Ishikawa (cell line): Measurements from ENCODE around the gene CAMK2A.

Experiments
- CEBPB ChIP-seq: IDR thresholded peaks from 2 replicates; pipeline ENCODE4 v1.6.1; 2012
- CREB1 ChIP-seq: IDR thresholded peaks from 2 replicates; pipeline ENCODE4 v1.6.1; 2012; ENCODE audit warnings: low read depth
- EGR1 ChIP-seq: IDR thresholded peaks from 2 replicates; pipeline ENCODE4 v1.6.1; 2012
- EP300 ChIP-seq: IDR thresholded peaks from 2 replicates; pipeline ENCODE4 v1.6.1; 2012; ENCODE audit warnings: borderline replicate concordance
- FOXM1 ChIP-seq: IDR thresholded peaks from 2 replicates; pipeline ENCODE4 v1.6.1; 2012; ENCODE audit warnings: low read depth, borderline replicate concordance
- NFIC ChIP-seq: IDR thresholded peaks from 2 replicates; pipeline ENCODE4 v1.6.1; 2012
- RAD21 ChIP-seq: IDR thresholded peaks from 2 replicates; pipeline ENCODE4 v1.6.1; 2012; ENCODE audit warnings: low read depth
- TAF1 ChIP-seq: IDR thresholded peaks from 2 replicates; pipeline ENCODE4 v1.6.1; 2012; ENCODE audit warnings: low read depth, mild to moderate bottlenecking
- TCF12 ChIP-seq: IDR thresholded peaks from 2 replicates; pipeline ENCODE4 v1.6.1; 2012; ENCODE audit warnings: low read depth
- TEAD4 ChIP-seq: IDR thresholded peaks from 2 replicates; pipeline ENCODE4 v1.6.1; 2012
- YY1 ChIP-seq: IDR thresholded peaks from 2 replicates; pipeline ENCODE4 v1.6.1; 2012; ENCODE audit warnings: low read depth
- ZBTB7A ChIP-seq: IDR thresholded peaks from 2 replicates; pipeline ENCODE4 v1.6.1; 2012; ENCODE audit warnings: low read depth
- TF ChIP-seq, protein P1 (sequence below): IDR thresholded peaks from 2 replicates; pipeline ENCODE4 v1.6.1; 2012; ENCODE audit warnings: low read depth, mild to moderate bottlenecking
- TF ChIP-seq, protein P2 (sequence below): IDR thresholded peaks from 2 replicates; pipeline ENCODE4 v1.6.1; 2012
- TF ChIP-seq, protein P3 (sequence below): IDR thresholded peaks from 2 replicates; pipeline ENCODE4 v1.6.1; 2012

The CAMK2A gene

DNA sequence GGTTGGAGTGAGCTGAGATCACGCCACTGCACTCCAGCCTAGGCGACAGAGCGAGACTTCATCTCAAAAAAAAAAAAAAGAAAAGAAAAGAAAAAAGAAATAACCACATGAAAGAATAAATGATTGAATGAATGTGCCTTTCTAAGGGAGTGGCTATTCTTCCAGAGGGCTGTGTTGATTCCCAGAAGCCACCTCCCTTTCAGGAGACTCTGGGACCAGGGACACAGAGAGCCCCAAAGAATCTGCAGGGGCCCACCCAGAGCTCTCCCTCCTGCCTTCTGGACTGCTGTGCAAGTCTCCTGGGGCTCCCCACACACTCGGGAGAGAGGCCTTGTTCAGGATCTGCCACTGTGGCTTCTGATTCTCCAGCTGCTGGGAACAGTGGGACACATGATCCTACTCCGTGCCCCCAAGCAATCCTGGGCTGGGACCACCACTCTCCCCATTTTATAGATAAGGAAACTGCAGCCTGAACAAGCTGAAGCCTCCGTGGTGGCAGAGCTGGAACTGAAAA is 23.6 kb downstream of the CAMK2A start:
- TF ChIP-seq EP300, result no peak
- TF ChIP-seq YY1, result no peak
- TF ChIP-seq, protein P1, sequence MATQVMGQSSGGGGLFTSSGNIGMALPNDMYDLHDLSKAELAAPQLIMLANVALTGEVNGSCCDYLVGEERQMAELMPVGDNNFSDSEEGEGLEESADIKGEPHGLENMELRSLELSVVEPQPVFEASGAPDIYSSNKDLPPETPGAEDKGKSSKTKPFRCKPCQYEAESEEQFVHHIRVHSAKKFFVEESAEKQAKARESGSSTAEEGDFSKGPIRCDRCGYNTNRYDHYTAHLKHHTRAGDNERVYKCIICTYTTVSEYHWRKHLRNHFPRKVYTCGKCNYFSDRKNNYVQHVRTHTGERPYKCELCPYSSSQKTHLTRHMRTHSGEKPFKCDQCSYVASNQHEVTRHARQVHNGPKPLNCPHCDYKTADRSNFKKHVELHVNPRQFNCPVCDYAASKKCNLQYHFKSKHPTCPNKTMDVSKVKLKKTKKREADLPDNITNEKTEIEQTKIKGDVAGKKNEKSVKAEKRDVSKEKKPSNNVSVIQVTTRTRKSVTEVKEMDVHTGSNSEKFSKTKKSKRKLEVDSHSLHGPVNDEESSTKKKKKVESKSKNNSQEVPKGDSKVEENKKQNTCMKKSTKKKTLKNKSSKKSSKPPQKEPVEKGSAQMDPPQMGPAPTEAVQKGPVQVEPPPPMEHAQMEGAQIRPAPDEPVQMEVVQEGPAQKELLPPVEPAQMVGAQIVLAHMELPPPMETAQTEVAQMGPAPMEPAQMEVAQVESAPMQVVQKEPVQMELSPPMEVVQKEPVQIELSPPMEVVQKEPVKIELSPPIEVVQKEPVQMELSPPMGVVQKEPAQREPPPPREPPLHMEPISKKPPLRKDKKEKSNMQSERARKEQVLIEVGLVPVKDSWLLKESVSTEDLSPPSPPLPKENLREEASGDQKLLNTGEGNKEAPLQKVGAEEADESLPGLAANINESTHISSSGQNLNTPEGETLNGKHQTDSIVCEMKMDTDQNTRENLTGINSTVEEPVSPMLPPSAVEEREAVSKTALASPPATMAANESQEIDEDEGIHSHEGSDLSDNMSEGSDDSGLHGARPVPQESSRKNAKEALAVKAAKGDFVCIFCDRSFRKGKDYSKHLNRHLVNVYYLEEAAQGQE, result no peak
- no peak for TF ChIP-seq ZBTB7A
- no peak for TF ChIP-seq TEAD4
- TF ChIP-seq FOXM1, result no peak
- no peak for TF ChIP-seq TCF12
- no peak for TF ChIP-seq EGR1
- TF ChIP-seq, protein P2, sequence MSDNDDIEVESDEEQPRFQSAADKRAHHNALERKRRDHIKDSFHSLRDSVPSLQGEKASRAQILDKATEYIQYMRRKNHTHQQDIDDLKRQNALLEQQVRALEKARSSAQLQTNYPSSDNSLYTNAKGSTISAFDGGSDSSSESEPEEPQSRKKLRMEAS, result no peak
- no peak for TF ChIP-seq RAD21
- no peak for TF ChIP-seq NFIC

DNA sequence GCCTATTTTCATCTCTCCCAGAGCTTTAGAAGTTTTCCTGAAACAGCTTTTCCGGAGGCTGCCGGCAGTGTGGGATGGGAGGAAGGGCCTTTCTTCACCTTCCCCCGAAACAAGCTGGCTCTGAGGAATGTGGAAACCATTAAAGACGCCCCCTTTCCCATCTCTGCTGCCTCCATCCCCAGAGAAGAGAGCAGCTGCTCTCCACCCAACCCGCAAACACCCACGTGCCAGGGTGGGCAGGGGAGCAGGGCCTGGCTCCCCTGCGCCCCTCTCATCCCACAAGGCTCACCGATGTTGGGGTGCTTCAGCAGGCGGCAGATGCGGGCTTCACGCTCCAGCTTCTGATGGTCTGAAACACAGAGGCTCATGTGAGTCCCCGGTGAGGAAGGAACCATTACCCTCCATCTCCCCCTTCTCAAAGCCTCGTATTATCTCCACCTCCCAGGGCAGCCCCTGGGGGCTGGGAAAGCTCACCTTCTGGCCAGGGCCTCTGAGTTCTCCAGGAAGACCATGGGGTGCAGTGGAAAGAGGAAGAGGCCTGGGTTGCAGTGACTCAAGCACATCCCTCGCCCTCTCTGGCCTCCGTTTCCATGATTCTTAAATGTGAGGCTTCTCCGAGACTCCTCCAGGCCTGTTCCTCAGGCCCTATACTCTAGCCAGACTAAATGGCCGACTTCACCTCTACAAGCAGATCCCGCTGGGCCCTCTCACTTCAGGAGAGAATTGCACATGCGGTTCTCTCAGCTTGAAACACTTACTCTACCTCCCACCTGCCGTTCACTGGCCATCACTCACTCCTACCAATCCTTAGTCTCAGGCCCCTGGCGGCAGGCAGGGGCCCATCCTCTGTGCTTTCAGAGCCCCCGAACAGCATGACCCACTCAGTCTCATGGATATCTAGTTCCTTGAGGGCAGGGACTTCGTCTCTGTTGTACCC is 24.6 kb downstream of the CAMK2A start:
- TF ChIP-seq, protein P3, sequence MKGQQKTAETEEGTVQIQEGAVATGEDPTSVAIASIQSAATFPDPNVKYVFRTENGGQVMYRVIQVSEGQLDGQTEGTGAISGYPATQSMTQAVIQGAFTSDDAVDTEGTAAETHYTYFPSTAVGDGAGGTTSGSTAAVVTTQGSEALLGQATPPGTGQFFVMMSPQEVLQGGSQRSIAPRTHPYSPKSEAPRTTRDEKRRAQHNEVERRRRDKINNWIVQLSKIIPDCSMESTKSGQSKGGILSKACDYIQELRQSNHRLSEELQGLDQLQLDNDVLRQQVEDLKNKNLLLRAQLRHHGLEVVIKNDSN, result no peak
- TF ChIP-seq CEBPB, result no peak
- TF ChIP-seq CREB1, result no peak

DNA sequence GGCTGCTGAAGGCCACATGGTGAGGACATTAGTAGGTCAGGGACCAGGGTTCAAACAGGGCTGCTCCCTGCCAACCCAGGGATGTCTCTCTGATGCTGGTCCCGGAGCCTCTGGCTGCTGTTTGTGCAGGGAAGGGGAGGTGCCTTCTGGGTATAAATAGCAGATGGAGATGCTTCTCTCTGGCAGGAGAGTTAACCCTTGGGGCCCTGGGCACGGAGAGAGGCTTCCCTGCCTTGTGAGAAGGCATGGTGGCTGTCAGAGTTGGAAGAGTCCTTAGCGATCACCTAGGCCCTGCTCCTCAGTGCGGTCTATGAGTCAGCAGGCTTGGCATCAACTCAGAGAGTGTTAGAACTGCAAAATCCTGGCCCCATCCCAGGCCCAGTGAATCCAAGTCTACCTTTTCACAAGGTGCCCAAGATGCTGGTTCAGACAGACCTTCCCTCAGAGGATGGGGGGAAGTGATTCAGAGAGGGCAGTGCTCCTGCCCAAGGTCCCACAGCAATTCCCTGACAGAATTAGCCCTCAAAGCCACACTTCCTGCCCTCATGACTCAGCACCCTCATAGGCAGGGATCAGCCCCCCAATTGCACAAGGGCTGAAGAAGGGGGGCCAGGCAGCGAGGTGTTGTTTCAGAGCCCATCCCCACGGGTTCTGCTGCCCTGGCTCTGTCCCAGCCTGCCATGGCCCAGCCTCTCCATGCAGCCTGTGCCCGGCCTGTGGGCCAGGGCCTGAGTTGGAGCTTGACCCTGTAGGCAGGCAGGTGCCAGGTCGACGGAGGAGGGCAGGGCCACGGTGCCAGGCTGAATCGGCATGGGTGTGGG is 25.6 kb downstream of the CAMK2A start:
- TF ChIP-seq NFIC (no peak), TEAD4 (no peak), TCF12 (no peak), ZBTB7A (no peak), TAF1 (no peak), EGR1 (no peak), RAD21 (no peak), EP300 (no peak), CEBPB (no peak), FOXM1 (no peak), CREB1 (no peak), YY1 (no peak)
- TF ChIP-seq, protein P3, result no peak
- TF ChIP-seq, protein P2, result no peak
- TF ChIP-seq, protein P1, result no peak

DNA sequence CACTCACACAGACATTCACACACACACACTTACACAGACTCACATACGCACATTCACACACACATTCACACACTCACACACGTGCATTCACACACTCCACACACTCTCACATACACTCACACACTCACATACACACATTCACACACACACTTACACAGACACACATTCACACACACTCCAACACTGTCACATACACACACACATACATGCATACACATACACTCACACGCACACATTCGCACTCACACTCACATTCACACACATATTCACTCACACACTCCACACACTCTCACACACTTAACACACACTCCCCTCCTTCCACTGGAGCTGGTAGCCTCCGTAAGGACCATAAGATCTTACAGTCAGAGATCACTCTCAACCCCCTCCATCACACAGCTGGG is 26.2 kb downstream of the CAMK2A start:
- TF ChIP-seq, protein P3, result no peak
- TF ChIP-seq CREB1, result no peak
- TF ChIP-seq ZBTB7A, result no peak
- no peak for TF ChIP-seq RAD21
- TF ChIP-seq NFIC, result no peak
- TF ChIP-seq, protein P1, result no peak
- no peak for TF ChIP-seq YY1
- TF ChIP-seq CEBPB, result no peak
